Retina (tissue), 1 donor: ENCODE data around the gene EIF2AK3.
A peak's percentile ranks its signal among the peaks of the same experiment; 100 is the strongest.

Source experiments
- DNase-seq: peaks from one replicate; pipeline ENCODE4 v3.0.0-alpha.2; 2016

Gene EIF2AK3

DNA sequence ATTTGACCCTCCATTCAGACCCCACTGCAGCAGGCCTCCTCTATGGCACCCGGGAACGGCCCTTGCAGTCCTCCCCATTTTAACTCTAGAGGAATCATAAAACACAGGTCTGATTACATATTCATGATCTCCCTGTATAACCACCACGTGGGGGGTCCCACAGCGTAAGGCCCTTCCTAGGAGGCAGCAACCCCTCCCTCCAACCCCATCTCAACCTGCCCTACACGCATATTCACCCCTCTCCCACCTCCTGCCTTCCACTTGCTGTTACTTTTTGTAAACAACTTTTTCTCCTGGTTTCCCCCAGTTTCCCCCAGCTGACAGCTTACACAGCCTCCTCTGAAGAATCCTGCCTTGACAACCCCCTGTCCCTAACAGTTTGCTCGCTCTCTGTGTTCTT, 89.6 kb downstream of the EIF2AK3 start:
- DNase-seq = no peak

DNA sequence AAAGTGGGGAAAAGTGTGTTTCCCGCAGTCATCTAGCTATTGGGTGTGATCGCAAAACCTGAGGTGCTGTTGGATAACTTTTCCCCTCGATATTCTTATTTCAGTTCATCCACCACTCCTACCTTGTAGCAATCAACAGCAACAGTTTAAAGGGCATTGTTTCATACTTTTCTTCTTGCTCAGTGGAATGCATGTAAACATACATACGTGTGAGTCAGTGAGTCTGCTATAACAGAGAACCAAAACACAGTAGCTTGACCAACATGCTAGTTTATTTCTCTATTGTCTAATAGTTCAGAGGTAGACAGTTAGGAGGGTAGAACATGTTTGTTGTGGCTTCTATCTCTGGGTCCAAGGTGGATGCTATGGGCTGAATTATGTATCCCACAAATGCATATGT, 97.2 kb downstream of the EIF2AK3 start:
- DNase-seq = no peak

DNA sequence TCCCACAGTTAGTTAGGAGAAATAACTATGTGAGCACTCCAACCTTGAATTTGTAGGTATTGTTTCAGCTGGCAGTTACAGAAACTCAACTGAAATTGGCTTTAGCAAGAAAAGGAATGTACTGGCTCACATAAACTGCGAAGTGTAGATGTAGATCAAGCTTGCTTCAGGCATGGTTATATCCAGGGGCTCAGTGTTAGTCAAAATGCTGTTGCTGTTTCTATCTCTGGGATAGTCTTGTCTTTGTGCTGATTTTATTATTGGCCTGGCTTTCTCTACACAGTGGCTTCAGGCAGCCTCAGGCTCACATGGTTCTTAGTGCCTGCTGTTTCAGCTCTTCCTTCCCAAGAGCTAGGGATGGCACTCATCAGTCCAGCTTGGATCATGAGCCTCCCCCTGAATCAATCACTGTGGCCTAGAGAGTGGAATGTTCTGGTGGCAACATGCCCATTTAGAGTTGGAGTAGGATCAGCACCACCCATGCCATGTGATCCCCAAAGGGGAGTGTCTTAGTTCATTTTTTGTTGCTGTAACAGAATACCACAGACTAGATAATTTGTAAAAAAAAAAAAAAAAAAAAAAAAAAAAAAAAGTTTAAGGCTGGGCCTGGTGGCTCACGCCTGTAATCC, 105.7 kb downstream of the EIF2AK3 start:
- DNase-seq = no peak

DNA sequence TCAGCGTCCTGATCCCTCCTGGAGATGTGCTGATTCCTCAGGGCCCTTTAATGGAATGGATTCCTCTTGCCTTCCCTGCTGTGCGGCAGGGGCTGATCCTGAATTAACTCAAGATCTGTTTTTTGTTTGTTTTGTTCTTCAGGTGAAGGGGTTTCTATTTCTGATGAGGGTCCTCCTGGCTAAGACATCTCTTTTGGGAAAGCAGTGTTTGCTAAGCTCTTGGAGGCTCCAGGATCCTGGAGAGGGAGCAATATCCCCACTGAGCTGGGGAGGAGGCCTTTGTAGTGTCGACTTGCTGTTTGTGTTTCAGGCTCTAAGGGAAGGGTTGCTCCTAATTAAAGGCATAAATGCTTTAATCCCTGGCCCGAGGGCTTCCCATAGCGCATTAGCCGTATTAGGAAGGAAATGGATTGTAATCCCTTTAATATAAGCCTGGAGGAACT, 109.5 kb downstream of the EIF2AK3 start:
- DNase-seq = peak; percentile 26
